Bronchial epithelial cell (primary cell): ENCODE results near the gene ARHGEF25. TPM values are rescaled to one million over a fixed set of nuclear protein-coding genes. Genes with fewer than 3 reads are reported as not detected.
"Not testable (repeated sequence)": the region's sequence is repeated elsewhere in the genome, so short reads cannot be mapped to it uniquely, and the experiment has no call there.

Experiments used
- DNase-seq: peaks from one replicate; pipeline ENCODE4 v3.0.0-alpha.2; 2010; ENCODE audit warnings: low read depth
- FAIRE-seq: peaks from 2 replicates; lab custom pipeline; 2011; peaks lifted over from hg19 to GRCh38; lab: Jason Lieb, UNC
- H3K27me3 ChIP-seq: 2 replicates; pipeline ENCODE4 v1.5.1; 2011; ENCODE audit warnings: low read length; ENCODE audit not compliant: control insufficient read depth, insufficient read depth
- H3K36me3 ChIP-seq: 2 replicates; pipeline ENCODE4 v1.5.1; 2011; ENCODE audit warnings: low read length; ENCODE audit not compliant: control insufficient read depth, insufficient read depth
- H3K4me3 ChIP-seq: 2 replicates; pipeline ENCODE4 v1.5.1; 2011; ENCODE audit warnings: mild to moderate bottlenecking, low read depth, low read length, control low read depth
- CTCF ChIP-seq: IDR thresholded peaks from 2 replicates; pipeline ENCODE4 v1.5.1; 2011; ENCODE audit warnings: mild to moderate bottlenecking, moderate library complexity, low read length, control low read depth, inconsistent platforms; ENCODE audit not compliant: insufficient read depth, severe bottlenecking
- total RNA-seq: library from RNA; depleted of rRNA; stranded (reverse); fragments of >200 nt; gene quantifications from 2 replicates; pipeline ENCODE4 v1.2.1, GENCODE V29; 2014

Gene ARHGEF25
- total RNA-seq, 1 donor from 2014 or later = 0.53 TPM

GRCh38 chr12:57638096-57638495 is 26.9 kb downstream of the ARHGEF25 start:
- no peaks in the 10 kb centered on the region for H3K36me3 ChIP-seq
- H3K4me3 ChIP-seq = no peak overlapping the region
- H3K27me3 ChIP-seq = peaks cover 2% of the 10 kb centered on the region
- DNase-seq (no peak), FAIRE-seq (no peak)
- no peak for TF ChIP-seq CTCF

GRCh38 chr12:57640175-57641042 is 29.2 kb downstream of the ARHGEF25 start:
- peaks cover 2% of the 10 kb centered on the region for H3K27me3 ChIP-seq
- H3K36me3 ChIP-seq = no peaks in the 10 kb centered on the region
- FAIRE-seq (no peak), DNase-seq (no peak)
- TF ChIP-seq CTCF = no peak
- no peak overlapping the region for H3K4me3 ChIP-seq

- H3K27me3 ChIP-seq = peaks cover 2% of the 10 kb centered on the region
- FAIRE-seq (no peak), DNase-seq (no peak)
- H3K36me3 ChIP-seq = no peaks in the 10 kb centered on the region
- no peak for TF ChIP-seq CTCF
- no peak overlapping the region for H3K4me3 ChIP-seq
These were observed 30.6 kb downstream of the ARHGEF25 start for GRCh38 chr12:57641699-57642442.

- not testable (repeated sequence) for FAIRE-seq, DNase-seq
These were observed 34.9 kb downstream of the ARHGEF25 start for GRCh38 chr12:57645990-57646658.

GRCh38 chr12:57646659-57647049 is 35.4 kb downstream of the ARHGEF25 start:
- H3K36me3 ChIP-seq, H3K4me3 ChIP-seq, DNase-seq, FAIRE-seq, H3K27me3 ChIP-seq: not testable (repeated sequence)

More at GRCh38 chr12:57645990-57646658, 34.9 kb downstream of the ARHGEF25 start:
- not testable (repeated sequence) for H3K36me3 ChIP-seq, H3K4me3 ChIP-seq, H3K27me3 ChIP-seq

- Histone ChIP-seq H3K27me3 (no peaks in the 10 kb centered on the region), H3K36me3 (no peaks in the 10 kb centered on the region), H3K4me3 (no peak overlapping the region)
- no peak for TF ChIP-seq CTCF
- FAIRE-seq = no peak
- DNase-seq = no peak
These were observed 42.8 kb downstream of the ARHGEF25 start for GRCh38 chr12:57654042-57654441.
